HEK293 (cell line): ENCODE results near the gene NFE2L3.

Experiments used
- KLF16 ChIP-seq: fragments of 450-650 bp; formaldehyde crosslinking; IDR thresholded peaks from 2 replicates; pipeline ENCODE4 v1.5.1; 2017; ENCODE audit warnings: missing biosample characterization, missing genetic modification characterization
- ZNF398 ChIP-seq: fragments of 450-650 bp; formaldehyde crosslinking; IDR thresholded peaks from 2 replicates; pipeline ENCODE4 v1.5.1; 2017; ENCODE audit warnings: missing biosample characterization, missing genetic modification characterization

DNA sequence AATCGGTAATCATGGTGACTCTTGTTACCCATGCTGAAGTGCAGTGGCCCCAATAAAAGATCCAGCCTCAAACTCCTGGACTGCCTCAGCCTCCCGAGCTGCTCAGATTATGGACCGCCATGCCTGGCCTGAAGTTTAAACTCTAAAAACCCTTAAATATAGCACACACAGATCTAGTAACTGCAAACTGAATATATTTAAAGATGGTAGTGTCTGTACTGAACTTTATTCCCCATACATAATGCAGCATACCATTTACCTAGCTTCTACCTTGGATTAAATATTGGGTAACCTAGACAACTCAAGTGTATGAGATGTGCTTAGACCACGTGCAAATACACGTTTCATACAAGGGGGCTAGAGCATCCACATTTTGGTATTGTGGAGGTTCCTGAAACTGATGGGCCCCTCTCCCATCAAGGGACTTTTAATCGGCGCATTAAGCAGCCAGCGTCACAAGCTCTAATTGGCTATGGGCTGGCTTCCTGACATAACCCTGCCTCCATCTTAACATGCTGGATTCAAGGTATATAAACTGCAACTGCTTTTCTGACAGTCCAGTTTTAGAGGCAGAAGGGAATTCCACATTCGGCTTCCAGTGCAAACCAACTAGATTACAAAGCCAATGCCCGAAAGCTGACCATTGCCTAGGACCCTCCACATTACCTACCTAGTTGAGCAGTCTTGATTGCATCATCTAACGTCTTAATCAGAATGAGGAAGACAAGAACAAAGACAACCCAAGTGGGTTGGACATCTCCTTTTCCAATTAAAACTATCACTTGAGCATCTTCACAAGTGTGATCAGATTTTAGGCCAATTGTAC is 35.6 kb downstream of the NFE2L3 start:
- TF ChIP-seq ZNF398 (tag by site-specific recombination) (no peak), KLF16 (tag by site-specific recombination) (no peak)
